Caco-2 (cell line): ENCODE results near the gene VIPR2. TPM values are rescaled to one million over a fixed set of nuclear protein-coding genes. Genes with fewer than 3 reads are reported as not detected.
A peak's percentile ranks its signal among the peaks of the same experiment; 100 is the strongest.
"Not testable (repeated sequence)": the region's sequence is repeated elsewhere in the genome, so short reads cannot be mapped to it uniquely, and the experiment has no call there.

Source experiments
- BruUV-seq: library from RNA; stranded (reverse); fragments of 400-500 nt; replicated peaks from 2 replicates; lab custom pipeline; 2021; lab: Mats Ljungman, UMichigan
- CTCF ChIA-PET: fragments of 300-600 bp; sonication (Branson Sonifier 250); formaldehyde crosslinking; loops from one replicate; lab custom pipeline; 2022; ENCODE audit warnings: antibody characterized with exemption; lab: Charles Lee
- POLR2A ChIA-PET: fragments of 300-600 bp; sonication (Branson Sonifier 250); formaldehyde crosslinking; loops from one replicate; lab custom pipeline; 2022; ENCODE audit warnings: antibody characterized with exemption; lab: Charles Lee
- DNase-seq, 2 experiments: peaks; one replicate each; pipeline versions ENCODE4 v3.0.0 to v3.0.0-alpha.2; 2020 to 2022
- H3K27me3 ChIP-seq: replicated peaks from 2 replicates; pipeline ENCODE4 v1.6.0; 2011; ENCODE audit warnings: low read length; ENCODE audit not compliant: control insufficient read depth, insufficient read depth
- H3K36me3 ChIP-seq: 2 replicates; pipeline ENCODE4 v1.5.1; 2011; ENCODE audit warnings: low read length; ENCODE audit not compliant: control insufficient read depth, insufficient read depth
- H3K4me1 ChIP-seq: fragments of 250-450 bp; sonication (Bioruptor Pico); 2 replicates; pipeline ENCODE4 v1.5.1; 2020; ENCODE audit warnings: mild to moderate bottlenecking
- H3K4me3 ChIP-seq: 2 replicates; pipeline ENCODE4 v1.5.1; 2011; ENCODE audit warnings: low read depth, mild to moderate bottlenecking, control low read depth, low read length
- H3K9me3 ChIP-seq: fragments of 250-450 bp; sonication (Bioruptor Pico); 2 replicates; pipeline ENCODE4 v1.5.1; 2020; ENCODE audit warnings: mild to moderate bottlenecking, moderate library complexity
- H3K27ac Mint-ChIP-seq: one replicate; pipeline ENCODE4 v1.8.0; 2022; ENCODE audit warnings: mixed read lengths; ENCODE audit not compliant: unreplicated experiment
- H3K27me3 Mint-ChIP-seq: one replicate; pipeline ENCODE4 v1.8.0; 2022; ENCODE audit warnings: mixed read lengths; ENCODE audit not compliant: insufficient read depth, unreplicated experiment
- H3K36me3 Mint-ChIP-seq: one replicate; pipeline ENCODE4 v1.8.0; 2022; ENCODE audit warnings: mild to moderate bottlenecking, mixed read lengths; ENCODE audit not compliant: insufficient read depth, unreplicated experiment
- H3K4me1 Mint-ChIP-seq: one replicate; pipeline ENCODE4 v1.8.0; 2022; ENCODE audit warnings: low read depth, mixed read lengths; ENCODE audit not compliant: unreplicated experiment
- H3K4me3 Mint-ChIP-seq: one replicate; pipeline ENCODE4 v1.8.0; 2022; ENCODE audit warnings: mild to moderate bottlenecking, moderate library complexity, mixed read lengths; ENCODE audit not compliant: unreplicated experiment
- H3K9me3 Mint-ChIP-seq: one replicate; pipeline ENCODE4 v1.8.0; 2022; ENCODE audit warnings: mixed read lengths; ENCODE audit not compliant: unreplicated experiment
- intact Hi-C: fragments of 100-400 bp; cut with micrococcal nuclease; formaldehyde crosslinking; loops from one replicate; pipeline ENCODE4 v1.10.0; 2022; ENCODE audit not compliant: unreplicated experiment
- total RNA-seq: library from RNA; stranded (reverse); gene quantifications from 2 replicates; pipeline ENCODE4 v1.2.3, GENCODE V29; 2022
- TF ChIP-seq, protein P1 (sequence below), 2 experiments: fragments of 200-600 bp in 1 of 2; IDR thresholded peaks; 1 replicate in 1 of 2; 2 replicates in 1 of 2; pipeline versions ENCODE4 v1.5.1 to v1.8.0; 2011 to 2022; ENCODE audit warnings: antibody characterized with exemption in 1 of 2, control low read depth in 1 of 2, inconsistent platforms in 1 of 2, low read depth in 1 of 2, low read length in 1 of 2, mild to moderate bottlenecking in 1 of 2, moderate library complexity in 1 of 2; ENCODE audit not compliant: insufficient read depth in 1 of 2, severe bottlenecking in 1 of 2, unreplicated experiment in 1 of 2

The VIPR2 gene
- total RNA-seq, 1 experiment from 2014 or later: not detected

DNA sequence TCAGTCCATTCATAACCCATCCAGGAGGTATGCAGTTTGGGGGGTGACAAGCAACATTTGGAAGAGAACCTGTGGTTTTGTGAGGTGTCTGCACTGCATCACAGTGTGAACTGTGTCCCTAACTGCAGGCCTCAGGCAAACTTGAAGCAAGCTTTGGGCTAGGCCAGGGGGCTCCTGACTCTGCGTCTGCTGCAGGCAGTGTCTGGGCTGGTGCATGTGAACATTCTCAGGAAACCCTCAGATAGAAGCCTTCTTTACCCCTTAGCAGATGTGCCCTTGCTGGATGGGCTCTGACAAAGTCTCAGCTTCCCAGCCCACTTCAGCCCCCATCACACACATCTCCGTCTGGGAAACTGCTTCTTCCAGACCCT, 61.0 kb downstream of the VIPR2 start:
- DNase-seq: no peak
- H3K27me3 Mint-ChIP-seq: no peaks in the 10 kb centered on the region
- Histone ChIP-seq H3K9me3 (no peaks in the 10 kb centered on the region), H3K4me3 (no peak overlapping the region), H3K36me3 (no peaks in the 10 kb centered on the region), H3K4me1 (peaks cover 2% of the 10 kb centered on the region; the same call in 1 of the 2 replicates), H3K27me3 (no peaks in the 10 kb centered on the region)
- POLR2A ChIA-PET: no interaction called here
- no peaks in the 10 kb centered on the region for H3K36me3 Mint-ChIP-seq
- no TSS peak for BruUV-seq
- no peaks in the 10 kb centered on the region for H3K9me3 Mint-ChIP-seq
- intact Hi-C loops: no loop called here
- CTCF ChIA-PET: no interaction called here
- no peak overlapping the region for H3K27ac Mint-ChIP-seq
- H3K4me1 Mint-ChIP-seq: peaks cover 5% of the 10 kb centered on the region
- H3K4me3 Mint-ChIP-seq: no peak overlapping the region
- TF ChIP-seq, protein P1, sequence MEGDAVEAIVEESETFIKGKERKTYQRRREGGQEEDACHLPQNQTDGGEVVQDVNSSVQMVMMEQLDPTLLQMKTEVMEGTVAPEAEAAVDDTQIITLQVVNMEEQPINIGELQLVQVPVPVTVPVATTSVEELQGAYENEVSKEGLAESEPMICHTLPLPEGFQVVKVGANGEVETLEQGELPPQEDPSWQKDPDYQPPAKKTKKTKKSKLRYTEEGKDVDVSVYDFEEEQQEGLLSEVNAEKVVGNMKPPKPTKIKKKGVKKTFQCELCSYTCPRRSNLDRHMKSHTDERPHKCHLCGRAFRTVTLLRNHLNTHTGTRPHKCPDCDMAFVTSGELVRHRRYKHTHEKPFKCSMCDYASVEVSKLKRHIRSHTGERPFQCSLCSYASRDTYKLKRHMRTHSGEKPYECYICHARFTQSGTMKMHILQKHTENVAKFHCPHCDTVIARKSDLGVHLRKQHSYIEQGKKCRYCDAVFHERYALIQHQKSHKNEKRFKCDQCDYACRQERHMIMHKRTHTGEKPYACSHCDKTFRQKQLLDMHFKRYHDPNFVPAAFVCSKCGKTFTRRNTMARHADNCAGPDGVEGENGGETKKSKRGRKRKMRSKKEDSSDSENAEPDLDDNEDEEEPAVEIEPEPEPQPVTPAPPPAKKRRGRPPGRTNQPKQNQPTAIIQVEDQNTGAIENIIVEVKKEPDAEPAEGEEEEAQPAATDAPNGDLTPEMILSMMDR (IDR thresholded peaks at IDR 0.05; ENCODE audit: insufficient read depth in 1 of 2, low read depth in 1 of 2, low read length in 1 of 2, severe bottlenecking in 1 of 2, unreplicated experiment in 1 of 2): no peak

DNA sequence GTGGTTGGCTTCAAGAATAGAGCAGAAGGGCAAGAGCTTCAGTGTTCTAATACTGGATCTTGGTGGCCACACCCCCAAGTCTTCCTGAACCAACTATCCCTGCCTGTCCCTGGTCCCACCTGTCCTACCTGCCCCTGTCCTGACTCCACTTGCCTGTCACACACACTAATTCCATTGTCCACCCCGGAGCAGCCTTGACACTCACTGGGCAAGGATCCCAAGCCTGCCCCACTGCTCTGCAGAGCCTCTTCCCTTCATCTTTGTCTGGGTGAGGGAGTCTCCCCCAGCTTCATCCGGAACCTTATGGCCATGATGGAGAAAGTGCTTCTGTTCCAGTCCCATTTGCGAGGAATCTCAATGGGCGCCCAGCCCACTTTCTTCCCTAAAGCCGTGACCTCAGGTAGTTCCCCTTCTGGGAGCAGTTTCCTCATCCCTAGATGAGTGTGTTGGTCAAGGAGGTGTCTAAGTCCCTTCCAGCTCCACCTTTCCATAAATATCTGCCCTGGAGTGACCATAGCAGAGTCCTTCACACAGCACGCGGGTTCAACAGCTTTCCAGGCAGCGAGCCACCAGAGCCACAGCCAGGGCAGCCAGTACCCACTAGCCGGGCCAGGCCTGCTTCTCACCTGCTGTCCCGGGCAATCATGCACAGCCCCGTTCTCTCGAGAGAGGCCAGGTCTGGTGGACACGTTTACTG, 61.5 kb downstream of the VIPR2 start:
- Mint-ChIP-seq H3K27ac (no peak overlapping the region), H3K9me3 (no peaks in the 10 kb centered on the region), H3K4me3 (no peak overlapping the region), H3K27me3 (no peaks in the 10 kb centered on the region), H3K4me1 (peaks cover 7% of the 10 kb centered on the region), H3K36me3 (no peaks in the 10 kb centered on the region)
- Histone ChIP-seq H3K27me3 (no peaks in the 10 kb centered on the region), H3K4me3 (no peak overlapping the region), H3K9me3 (no peaks in the 10 kb centered on the region), H3K36me3 (no peaks in the 10 kb centered on the region), H3K4me1 (peaks cover 3% of the 10 kb centered on the region; the same call in 1 of the 2 replicates)
- DNase-seq: peak in 1 of 2 experiments; percentile 24
- ChIA-PET CTCF (no interaction called here), POLR2A (no interaction called here)
- intact Hi-C loops: no loop called here
- TF ChIP-seq, protein P1 (IDR thresholded peaks at IDR 0.05; ENCODE audit: insufficient read depth in 1 of 2, low read depth in 1 of 2, low read length in 1 of 2, severe bottlenecking in 1 of 2, unreplicated experiment in 1 of 2): no peak
- BruUV-seq: no TSS peak

DNA sequence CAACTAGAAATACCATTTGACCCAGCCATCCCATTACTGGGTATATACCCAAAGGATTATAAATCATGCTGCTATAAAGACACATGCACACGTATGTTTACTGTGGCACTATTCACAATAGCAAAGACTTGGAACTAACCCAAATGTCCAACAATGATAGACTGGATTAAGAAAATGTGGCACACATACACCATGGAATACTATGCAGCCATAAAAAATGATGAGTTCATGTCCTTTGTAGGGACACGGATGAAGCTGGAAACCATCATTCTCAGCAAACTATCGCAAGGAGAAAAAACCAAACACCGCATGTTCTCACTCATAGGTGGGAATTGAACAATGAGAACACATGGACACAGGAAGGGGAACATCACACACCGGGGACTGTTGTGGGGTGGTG, 62.6 kb downstream of the VIPR2 start:
- H3K27me3 ChIP-seq, H3K4me3 ChIP-seq, H3K4me3 Mint-ChIP-seq, H3K9me3 Mint-ChIP-seq, POLR2A ChIA-PET, CTCF ChIA-PET, H3K4me1 Mint-ChIP-seq, H3K27ac Mint-ChIP-seq, intact Hi-C loops, DNase-seq, H3K36me3 Mint-ChIP-seq, BruUV-seq, H3K36me3 ChIP-seq, H3K4me1 ChIP-seq, H3K27me3 Mint-ChIP-seq, H3K9me3 ChIP-seq: not testable (repeated sequence)
